Liver (tissue), 3 donors: ENCODE measurements around the gene ADCY2.

Source experiments
- CTCF ChIP-seq: fragments of 150-350 bp; IDR thresholded peaks from 2 replicates; pipeline ENCODE4 v1.5.1; 2017; ENCODE audit warnings: improper control_type of control experiment, low read depth, low read length; ENCODE audit not compliant: missing input control
- JUND ChIP-seq, 2 donors: IDR thresholded peaks; 2 replicates each; pipeline ENCODE4 v1.6.1; 2016; ENCODE audit warnings: antibody characterized with exemption in 2 of 2
- RXRA ChIP-seq, 2 donors: IDR thresholded peaks; 2 replicates each; pipeline ENCODE4 v1.6.1; 2017 to 2018; ENCODE audit warnings: antibody characterized with exemption in 2 of 2, mild to moderate bottlenecking in 1 of 2
- SP1 ChIP-seq: IDR thresholded peaks from 2 replicates; pipeline ENCODE4 v1.6.1; 2018; ENCODE audit warnings: antibody characterized with exemption, mild to moderate bottlenecking
- YY1 ChIP-seq: IDR thresholded peaks from 2 replicates; pipeline ENCODE4 v1.6.1; 2016; ENCODE audit warnings: antibody characterized with exemption, mild to moderate bottlenecking
- donor health status: healthy.
- donor health status: healthy.

- peak; percentile 83 for TF ChIP-seq CTCF
- no peak for TF ChIP-seq JUND (IDR thresholded peaks at IDR 0.05)
- TF ChIP-seq RXRA (IDR thresholded peaks at IDR 0.05): no peak
- no peak for TF ChIP-seq SP1
- no peak for TF ChIP-seq YY1
Measured at GRCh38 chr5:7745882-7746610, 350.1 kb downstream of the ADCY2 start.
